HepG2 (cell line): ENCODE results near the gene HYAL2. TPM values are rescaled to one million over a fixed set of nuclear protein-coding genes. Genes with fewer than 3 reads are reported as not detected.

Source experiments
- CCAR2 ChIP-seq: fragments of 200-400 bp; formaldehyde crosslinking; optimal IDR thresholded peaks from 2 replicates; pipeline ENCODE3; 2018; ENCODE audit warnings: low read depth, mild to moderate bottlenecking, low read length, moderate library complexity
- GPN1 ChIP-seq: sonication (generic); formaldehyde crosslinking; IDR thresholded peaks from 2 replicates; pipeline ENCODE4 v1.5.1; 2020; ENCODE audit warnings: missing genetic modification reagents, borderline replicate concordance
- MBD4 ChIP-seq: IDR thresholded peaks from 2 replicates; pipeline ENCODE4 v1.6.1; 2012; ENCODE audit warnings: low read length, inconsistent platforms, borderline replicate concordance
- TCF7 ChIP-seq: sonication (generic); IDR thresholded peaks from 2 replicates; pipeline ENCODE4 v1.6.1; 2016; ENCODE audit warnings: antibody characterized with exemption, low read depth
- ZC3H4 ChIP-seq: sonication (generic); formaldehyde crosslinking; IDR thresholded peaks from 2 replicates; pipeline ENCODE4 v1.4.0; 2020; ENCODE audit warnings: missing genetic modification reagents, borderline replicate concordance
- ZFP62 ChIP-seq: sonication (generic); formaldehyde crosslinking; IDR thresholded peaks from 2 replicates; pipeline ENCODE4 v1.4.0; 2020; ENCODE audit warnings: missing genetic modification reagents
- ZFP90 ChIP-seq: sonication (generic); formaldehyde crosslinking; IDR thresholded peaks from 2 replicates; pipeline ENCODE4 v1.8.0; 2022; ENCODE audit warnings: missing genetic modification reagents, mild to moderate bottlenecking, inconsistent platforms, borderline replicate concordance
- ZNF232 ChIP-seq: sonication (generic); formaldehyde crosslinking; IDR thresholded peaks from 2 replicates; pipeline ENCODE4 v1.4.0; 2020; ENCODE audit warnings: missing genetic modification reagents, borderline replicate concordance
- ZNF263 ChIP-seq: sonication (generic); formaldehyde crosslinking; IDR thresholded peaks from 2 replicates; pipeline ENCODE4 v1.4.0; 2020; ENCODE audit warnings: missing genetic modification reagents
- ZNF441 ChIP-seq: sonication (generic); formaldehyde crosslinking; IDR thresholded peaks from 2 replicates; pipeline ENCODE4 v1.7.0; 2021; ENCODE audit warnings: missing genetic modification reagents, borderline replicate concordance
- ZNF605 ChIP-seq: sonication (generic); formaldehyde crosslinking; IDR thresholded peaks from 2 replicates; pipeline ENCODE4 v1.8.0; 2022; ENCODE audit warnings: mild to moderate bottlenecking, missing genetic modification reagents
- ZNF710 ChIP-seq: sonication (generic); formaldehyde crosslinking; IDR thresholded peaks from 2 replicates; pipeline ENCODE4 v1.5.0; 2020; ENCODE audit warnings: mild to moderate bottlenecking, missing genetic modification reagents, borderline replicate concordance
- ZZZ3 ChIP-seq: sonication (generic); formaldehyde crosslinking; IDR thresholded peaks from 2 replicates; pipeline ENCODE4 v1.4.0; 2020; ENCODE audit warnings: missing genetic modification reagents, mild to moderate bottlenecking, borderline replicate concordance
- polyA plus RNA-seq, 8 experiments: library from polyadenylated mRNA; depleted of rRNA in 3 of 8; stranded (reverse) in 7 of 8; unstranded in 1 of 8; fragments of >200 nt; fragmentation: Illumina TruSeq in 4 of 8; extraction: Trizol in 4 of 8; gene quantifications; 2 replicates each; pipeline versions ENCODE4 v1.2.1 to v1.2.3, GENCODE V29; 2011 to 2016; ENCODE audit warnings: low read depth in 4 of 8, missing spikeins in 1 of 8, mixed read lengths in 1 of 8; ENCODE audit not compliant: insufficient read depth in 1 of 8
- total RNA-seq, 5 experiments: library from RNA; depleted of rRNA; stranded (reverse); fragments of >200 nt; fragmentation: Illumina TruSeq; extraction: Trizol; gene quantifications; 2 replicates each; pipeline ENCODE4 v1.2.3, GENCODE V29; 2016; ENCODE audit warnings: low read depth in 1 of 5
- TF ChIP-seq, protein P1 (sequence below), 2 experiments: sonication (generic) in 1 of 2; formaldehyde crosslinking in 1 of 2; IDR thresholded peaks; 2 replicates each; pipeline versions ENCODE4 v1.4.0 to v1.6.1; 2016 to 2020; ENCODE audit warnings: borderline replicate concordance in 1 of 2, low read depth in 1 of 2, mild to moderate bottlenecking in 1 of 2, missing genetic modification reagents in 1 of 2
- TF ChIP-seq, protein P2 (sequence below): sonication (generic); formaldehyde crosslinking; conservative IDR thresholded peaks from 2 replicates; pipeline ENCODE4 v1.4.0; 2020; ENCODE audit warnings: mild to moderate bottlenecking, missing genetic modification reagents, moderate library complexity
- TF ChIP-seq, protein P3 (sequence below): sonication (generic); IDR thresholded peaks from 2 replicates; pipeline ENCODE4 v1.6.1; 2016; ENCODE audit warnings: low read depth, borderline replicate concordance

HYAL2 gene
- total and polyA plus RNA-seq, 2 of the 13 experiments (the other 11 are each of a cell fraction or from before 2014, with no cell fraction given), result 76.2 to 102 TPM

DNA sequence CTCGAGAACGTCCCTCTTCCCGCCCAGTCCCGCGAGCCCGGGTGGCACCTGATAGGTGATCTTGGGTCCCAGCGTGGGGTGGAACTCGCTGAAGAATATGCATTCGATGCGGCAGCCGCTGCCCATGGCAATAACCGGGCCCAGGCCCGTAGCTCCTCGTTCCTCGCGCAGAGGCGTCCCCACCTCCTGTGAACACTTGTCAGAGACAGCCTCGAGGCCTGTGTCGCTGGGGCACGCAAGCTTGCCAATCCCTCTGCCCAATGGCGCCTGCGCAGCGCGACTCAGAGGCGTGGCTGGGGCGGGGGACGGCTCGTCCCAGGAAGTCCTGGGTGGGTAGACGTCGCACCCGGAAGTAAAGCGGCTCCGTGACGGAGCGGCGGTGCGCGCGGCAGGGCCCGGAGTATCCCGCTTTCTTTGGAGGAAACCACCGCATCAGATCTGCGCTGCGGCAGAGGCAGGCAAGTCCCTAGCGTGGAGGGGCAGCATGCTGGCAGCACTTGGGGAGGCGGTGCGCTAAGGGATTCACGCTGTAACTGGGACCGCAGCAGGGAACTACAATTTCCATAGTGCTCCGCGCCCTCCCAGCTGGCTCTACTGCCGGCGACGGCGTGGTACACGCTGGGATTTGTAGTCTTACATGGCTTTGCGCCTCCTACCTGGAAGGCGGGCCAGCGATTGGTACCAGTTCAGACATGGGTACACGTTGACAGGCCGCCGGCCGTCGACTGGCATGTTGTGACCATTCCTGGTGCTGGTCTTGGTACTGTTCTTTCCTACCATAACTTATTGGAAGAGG is 28.2 kb upstream of the HYAL2 start, which contains the start of the genes CYB561D2 and NPRL2 (continued):
- TF ChIP-seq, protein P1, sequence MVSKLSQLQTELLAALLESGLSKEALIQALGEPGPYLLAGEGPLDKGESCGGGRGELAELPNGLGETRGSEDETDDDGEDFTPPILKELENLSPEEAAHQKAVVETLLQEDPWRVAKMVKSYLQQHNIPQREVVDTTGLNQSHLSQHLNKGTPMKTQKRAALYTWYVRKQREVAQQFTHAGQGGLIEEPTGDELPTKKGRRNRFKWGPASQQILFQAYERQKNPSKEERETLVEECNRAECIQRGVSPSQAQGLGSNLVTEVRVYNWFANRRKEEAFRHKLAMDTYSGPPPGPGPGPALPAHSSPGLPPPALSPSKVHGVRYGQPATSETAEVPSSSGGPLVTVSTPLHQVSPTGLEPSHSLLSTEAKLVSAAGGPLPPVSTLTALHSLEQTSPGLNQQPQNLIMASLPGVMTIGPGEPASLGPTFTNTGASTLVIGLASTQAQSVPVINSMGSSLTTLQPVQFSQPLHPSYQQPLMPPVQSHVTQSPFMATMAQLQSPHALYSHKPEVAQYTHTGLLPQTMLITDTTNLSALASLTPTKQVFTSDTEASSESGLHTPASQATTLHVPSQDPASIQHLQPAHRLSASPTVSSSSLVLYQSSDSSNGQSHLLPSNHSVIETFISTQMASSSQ (IDR thresholded peaks at IDR 0.05; ENCODE audit: low read depth), result 0 out of 2 replicates have a peak, but pooled peaks have one; percentile 18
- TF ChIP-seq, protein P1 (CRISPR knock-in tag; IDR thresholded peaks at IDR 0.05; ENCODE audit: borderline replicate concordance), result no peak; the same call in 1 of the 2 replicates
- TF ChIP-seq ZNF710 (CRISPR knock-in tag) (peak; percentile 58; the same call in 1 of the 2 replicates), GPN1 (CRISPR knock-in tag) (0 out of 2 replicates have a peak, but pooled peaks have one; percentile 80), ZC3H4 (CRISPR knock-in tag) (peak; percentile 57; the same call in 1 of the 2 replicates), ZZZ3 (CRISPR knock-in tag) (no peak; the same call in 1 of the 2 replicates), TCF7 (no peak), CCAR2 (no peak), ZNF232 (CRISPR knock-in tag) (peak; percentile 97), MBD4 (no peak), ZFP90 (CRISPR knock-in tag) (peak; percentile 41; the same call in 1 of the 2 replicates), ZNF441 (CRISPR knock-in tag) (peak; percentile 90), ZFP62 (CRISPR knock-in tag) (0 out of 2 replicates have a peak, but pooled peaks have one; percentile 80), ZNF605 (CRISPR knock-in tag) (peak; percentile 90), ZNF263 (CRISPR knock-in tag) (peak; percentile 76; the same call in 1 of the 2 replicates)
- TF ChIP-seq, protein P2, sequence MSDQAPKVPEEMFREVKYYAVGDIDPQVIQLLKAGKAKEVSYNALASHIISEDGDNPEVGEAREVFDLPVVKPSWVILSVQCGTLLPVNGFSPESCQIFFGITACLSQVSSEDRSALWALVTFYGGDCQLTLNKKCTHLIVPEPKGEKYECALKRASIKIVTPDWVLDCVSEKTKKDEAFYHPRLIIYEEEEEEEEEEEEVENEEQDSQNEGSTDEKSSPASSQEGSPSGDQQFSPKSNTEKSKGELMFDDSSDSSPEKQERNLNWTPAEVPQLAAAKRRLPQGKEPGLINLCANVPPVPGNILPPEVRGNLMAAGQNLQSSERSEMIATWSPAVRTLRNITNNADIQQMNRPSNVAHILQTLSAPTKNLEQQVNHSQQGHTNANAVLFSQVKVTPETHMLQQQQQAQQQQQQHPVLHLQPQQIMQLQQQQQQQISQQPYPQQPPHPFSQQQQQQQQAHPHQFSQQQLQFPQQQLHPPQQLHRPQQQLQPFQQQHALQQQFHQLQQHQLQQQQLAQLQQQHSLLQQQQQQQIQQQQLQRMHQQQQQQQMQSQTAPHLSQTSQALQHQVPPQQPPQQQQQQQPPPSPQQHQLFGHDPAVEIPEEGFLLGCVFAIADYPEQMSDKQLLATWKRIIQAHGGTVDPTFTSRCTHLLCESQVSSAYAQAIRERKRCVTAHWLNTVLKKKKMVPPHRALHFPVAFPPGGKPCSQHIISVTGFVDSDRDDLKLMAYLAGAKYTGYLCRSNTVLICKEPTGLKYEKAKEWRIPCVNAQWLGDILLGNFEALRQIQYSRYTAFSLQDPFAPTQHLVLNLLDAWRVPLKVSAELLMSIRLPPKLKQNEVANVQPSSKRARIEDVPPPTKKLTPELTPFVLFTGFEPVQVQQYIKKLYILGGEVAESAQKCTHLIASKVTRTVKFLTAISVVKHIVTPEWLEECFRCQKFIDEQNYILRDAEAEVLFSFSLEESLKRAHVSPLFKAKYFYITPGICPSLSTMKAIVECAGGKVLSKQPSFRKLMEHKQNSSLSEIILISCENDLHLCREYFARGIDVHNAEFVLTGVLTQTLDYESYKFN (CRISPR knock-in tag), result peak; percentile 31; the same call in 1 of the 2 replicates
- TF ChIP-seq, protein P3, sequence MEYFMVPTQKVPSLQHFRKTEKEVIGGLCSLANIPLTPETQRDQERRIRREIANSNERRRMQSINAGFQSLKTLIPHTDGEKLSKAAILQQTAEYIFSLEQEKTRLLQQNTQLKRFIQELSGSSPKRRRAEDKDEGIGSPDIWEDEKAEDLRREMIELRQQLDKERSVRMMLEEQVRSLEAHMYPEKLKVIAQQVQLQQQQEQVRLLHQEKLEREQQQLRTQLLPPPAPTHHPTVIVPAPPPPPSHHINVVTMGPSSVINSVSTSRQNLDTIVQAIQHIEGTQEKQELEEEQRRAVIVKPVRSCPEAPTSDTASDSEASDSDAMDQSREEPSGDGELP, result peak; percentile 83
